ENCODE data around the gene APBA1. TPM values are rescaled to one million over a fixed set of nuclear protein-coding genes. Genes with fewer than 3 reads are reported as not detected.

APBA1 gene
- total and polyA plus RNA-seq, 9 of the 15 experiments (the other 6 are each of a cell fraction or from before 2014, with no cell fraction given), result 0.01 to 0.02 TPM; not detected in 7

- no peak for TF ChIP-seq CHD7 (IDR thresholded peaks at IDR 0.05; ENCODE audit: low read depth, low read length)
- no peak for TF ChIP-seq ZNF561 (CRISPR knock-in tag; conservative IDR thresholded peaks at IDR 0.05)
- TF ChIP-seq SRSF1 (IDR thresholded peaks at IDR 0.05; ENCODE audit: low read depth, low read length), result no peak
- TF ChIP-seq ZNF449 (CRISPR knock-in tag; IDR thresholded peaks at IDR 0.05), result no peak
- no peak for TF ChIP-seq ZBTB2 (IDR thresholded peaks at IDR 0.05)
- no peak for TF ChIP-seq TEAD1 (CRISPR knock-in tag; IDR thresholded peaks at IDR 0.05)
- TF ChIP-seq ZNF253 (CRISPR knock-in tag; conservative IDR thresholded peaks at IDR 0.05), result no peak
- no peak for TF ChIP-seq ZNF140 (CRISPR knock-in tag; IDR thresholded peaks at IDR 0.05)
These were observed 67.5 kb downstream of the APBA1 start (continued) for GRCh38 chr9:69604568-69605219.
